Thoracic aorta endothelial cell (primary cell): ENCODE data around the gene TMEM144. TPM values are rescaled to one million over a fixed set of nuclear protein-coding genes. Genes with fewer than 3 reads are reported as not detected.

Experiments used
- total RNA-seq: library from RNA; depleted of rRNA; stranded (reverse); fragments of >200 nt; gene quantifications from 2 replicates; pipeline ENCODE4 v1.2.3, GENCODE V29; 2012

TMEM144 gene
- 9.8 and 14.9 TPM in 2 replicates for total RNA-seq

GRCh38 chr4:158209825-158210807, at the start of gene TMEM144:
TMEM144 (plus strand) TSS chr4:158210486; CDS start chr4:158212668, 2,182 bp downstream.

GRCh38 chr4:158172261-158173258, 37.7 kb upstream of the TMEM144 start, which contains the start of gene GASK1B:
GASK1B (minus strand) TSS chr4:158173025; CDS start chr4:158171375, 1,650 bp downstream.

Other genes starting within 250 kb of the TMEM144 start
- gene GASK1B, start 37.5 kb upstream of the TMEM144 start, total RNA-seq = 187 and 196 TPM in 2 replicates